Parathyroid adenoma (tissue), 2 donors: ENCODE results near the gene SIN3A.
A peak's percentile ranks its signal among the peaks of the same experiment; 100 is the strongest.
"Not testable (repeated sequence)": the region's sequence is repeated elsewhere in the genome, so short reads cannot be mapped to it uniquely, and the experiment has no call there.

Experiments
- H2AFZ ChIP-seq: fragments of 300-600 bp; sonication (generic); one replicate; pipeline ENCODE4 v1.7.0; 2017; ENCODE audit warnings: antibody characterized with exemption, mild to moderate bottlenecking
- H3K27ac ChIP-seq: fragments of 300-600 bp; sonication (generic); one replicate; pipeline ENCODE4 v1.7.0; 2017
- H3K27me3 ChIP-seq: fragments of 300-600 bp; sonication (generic); one replicate; pipeline ENCODE4 v1.7.0; 2017; ENCODE audit warnings: low read length; ENCODE audit not compliant: control insufficient read depth, insufficient read depth
- H3K36me3 ChIP-seq: fragments of 300-600 bp; sonication (generic); one replicate; pipeline ENCODE4 v1.7.0; 2017; ENCODE audit warnings: low read length; ENCODE audit not compliant: control insufficient read depth, insufficient read depth
- H3K4me1 ChIP-seq: fragments of 300-600 bp; sonication (generic); one replicate; pipeline ENCODE4 v1.7.0; 2017; ENCODE audit warnings: control low read depth
- H3K4me2 ChIP-seq: fragments of 300-600 bp; sonication (generic); one replicate; pipeline ENCODE4 v1.7.0; 2017; ENCODE audit warnings: low read length
- H3K4me3 ChIP-seq: fragments of 300-600 bp; sonication (generic); one replicate; pipeline ENCODE4 v1.7.0; 2017; ENCODE audit warnings: low read depth, low read length
- H3K79me2 ChIP-seq: fragments of 300-600 bp; sonication (generic); one replicate; pipeline ENCODE4 v1.7.0; 2017; ENCODE audit warnings: control low read depth
- H3K9ac ChIP-seq: fragments of 300-600 bp; sonication (generic); one replicate; pipeline ENCODE4 v1.7.0; 2017; ENCODE audit warnings: mild to moderate bottlenecking
- H3K9me3 ChIP-seq: fragments of 300-600 bp; sonication (generic); one replicate; pipeline ENCODE4 v1.7.0; 2017; ENCODE audit warnings: low read length; ENCODE audit not compliant: control insufficient read depth
- CTCF ChIP-seq: fragments of 300-600 bp; sonication (generic); IDR thresholded peaks from one replicate; pipeline ENCODE4 v1.7.0; 2017; ENCODE audit warnings: antibody characterized with exemption, mild to moderate bottlenecking
- donor health status: primary hyperparathyroidism.

The SIN3A gene

GRCh38 chr15:75338661-75339240, 112.7 kb downstream of the SIN3A start:
- no peak overlapping the region for H3K4me2 ChIP-seq
- no peaks in the 10 kb centered on the region for H3K27me3 ChIP-seq
- no peaks in the 10 kb centered on the region for H3K9me3 ChIP-seq
- no peak overlapping the region for H2AFZ ChIP-seq
- H3K4me3 ChIP-seq = no peak overlapping the region
- TF ChIP-seq CTCF = no peak
- H3K27ac ChIP-seq = no peak overlapping the region
- H3K9ac ChIP-seq = no peak overlapping the region
- no peaks in the 10 kb centered on the region for H3K79me2 ChIP-seq
- no peaks in the 10 kb centered on the region for H3K36me3 ChIP-seq
- H3K4me1 ChIP-seq = peaks cover 8% of the 10 kb centered on the region

GRCh38 chr15:75335705-75336355, 115.7 kb downstream of the SIN3A start, which contains the start of gene COMMD4:
TSS of gene COMMD4 (plus strand) at chr15:75336063. CDS start at chr15:75336090, 27 bp downstream.
- H3K4me2 ChIP-seq = peak within 1 kb of the TSS; percentile 72
- no peaks in the 10 kb centered on the region for H3K9me3 ChIP-seq
- TF ChIP-seq CTCF = no peak
- H3K4me3 ChIP-seq = peak within 1 kb of the TSS; percentile 77
- H3K9ac ChIP-seq = no peak within 1 kb of the TSS
- peaks cover 8% of the 10 kb centered on the region for H3K4me1 ChIP-seq
- H3K27me3 ChIP-seq = no peaks in the 10 kb centered on the region
- peak within 1 kb of the TSS; percentile 89 for H2AFZ ChIP-seq
- H3K79me2 ChIP-seq = no peaks in the 10 kb centered on the region
- no peaks in the 10 kb centered on the region for H3K36me3 ChIP-seq
- H3K27ac ChIP-seq = peak within 1 kb of the TSS; percentile 53

GRCh38 chr15:75335313-75335704, 116.2 kb downstream of the SIN3A start:
- H3K4me1 ChIP-seq = peaks cover 8% of the 10 kb centered on the region
- no peaks in the 10 kb centered on the region for H3K36me3 ChIP-seq
- peak overlapping the region; percentile 77 for H3K4me3 ChIP-seq
- H3K9me3 ChIP-seq = no peaks in the 10 kb centered on the region
- no peaks in the 10 kb centered on the region for H3K79me2 ChIP-seq
- H2AFZ ChIP-seq = peak overlapping the region; percentile 89
- TF ChIP-seq CTCF = no peak
- peak overlapping the region; percentile 72 for H3K4me2 ChIP-seq
- peak overlapping the region; percentile 53 for H3K27ac ChIP-seq
- H3K9ac ChIP-seq = no peak overlapping the region
- H3K27me3 ChIP-seq = no peaks in the 10 kb centered on the region

- not testable (repeated sequence) for H3K4me1 ChIP-seq, H3K27ac ChIP-seq, H3K27me3 ChIP-seq, H3K9ac ChIP-seq, H3K4me3 ChIP-seq, H3K9me3 ChIP-seq, H3K36me3 ChIP-seq, H2AFZ ChIP-seq, H3K79me2 ChIP-seq, H3K4me2 ChIP-seq
Measured at GRCh38 chr15:75333654-75334419, 117.7 kb downstream of the SIN3A start.

GRCh38 chr15:75332093-75332492, 119.4 kb downstream of the SIN3A start:
- not testable (repeated sequence) for H3K9ac ChIP-seq, H3K27me3 ChIP-seq, H3K36me3 ChIP-seq, H3K4me3 ChIP-seq, H3K4me2 ChIP-seq, H3K79me2 ChIP-seq, H3K9me3 ChIP-seq, H3K27ac ChIP-seq, H2AFZ ChIP-seq, H3K4me1 ChIP-seq
